ENCODE results near the gene FOXQ1.

GRCh38 chr6:1263039-1263849, 48.7 kb upstream of the FOXQ1 start:
- TF ChIP-seq CTCF (IDR thresholded peaks at IDR 0.05) = no peak
- TF ChIP-seq POLR2AphosphoS5 (IDR thresholded peaks at IDR 0.05; ENCODE audit: low read depth, low read length) = no peak
- TF ChIP-seq EP300 (IDR thresholded peaks at IDR 0.05; ENCODE audit: borderline replicate concordance in 1 of 2, low read depth in 1 of 2, low read length in 1 of 2) = no peak
- TF ChIP-seq ELF1 (IDR thresholded peaks at IDR 0.05) = no peak
- TF ChIP-seq NRF1 (IDR thresholded peaks at IDR 0.05; ENCODE audit: low read depth, low read length) = no peak
- TF ChIP-seq TAF1 (IDR thresholded peaks at IDR 0.05; ENCODE audit: borderline replicate concordance, low read depth, low read length) = no peak
- no peak for TF ChIP-seq FOSL2 (IDR thresholded peaks at IDR 0.05; ENCODE audit: borderline replicate concordance, low read depth)
- TF ChIP-seq EZH2phosphoT487 (IDR thresholded peaks at IDR 0.05; ENCODE audit: borderline replicate concordance, low read depth) = no peak
- no peak for TF ChIP-seq TCF12 (IDR thresholded peaks at IDR 0.05)
- TF ChIP-seq USF1 (IDR thresholded peaks at IDR 0.05; ENCODE audit: borderline replicate concordance, low read depth) = no peak
- no peak for TF ChIP-seq REST (IDR thresholded peaks at IDR 0.05; ENCODE audit: low read depth, low read length)

All from SK-N-SH (cell line).